Loucy (cell line): Measurements from ENCODE around the gene RNLS.

ENCODE experiments used
- H2AFZ ChIP-seq: fragments of 200-600 bp; sonication (generic); 2 replicates; pipeline ENCODE4 v1.6.0; 2016; ENCODE audit warnings: antibody characterized with exemption, mild to moderate bottlenecking, low read length, moderate library complexity
- H3F3A ChIP-seq: fragments of 200-600 bp; 2 replicates; pipeline ENCODE4 v1.6.0; 2016; ENCODE audit warnings: antibody characterized with exemption, low read depth, mild to moderate bottlenecking
- H3K27me3 ChIP-seq: fragments of 200-600 bp; sonication (generic); 2 replicates; pipeline ENCODE4 v1.6.1; 2014; ENCODE audit warnings: low read length, mild to moderate bottlenecking; ENCODE audit not compliant: insufficient read depth, poor library complexity, severe bottlenecking
- H3K36me3 ChIP-seq: fragments of 200-600 bp; sonication (generic); 2 replicates; pipeline ENCODE4 v1.6.1; 2016; ENCODE audit warnings: low read length; ENCODE audit not compliant: insufficient read depth
- H3K4me1 ChIP-seq: fragments of 200-600 bp; sonication (generic); 2 replicates; pipeline ENCODE4 v1.5.1; 2014; ENCODE audit warnings: low read length, mild to moderate bottlenecking; ENCODE audit not compliant: insufficient read depth, poor library complexity, severe bottlenecking
- H3K4me2 ChIP-seq: fragments of 200-600 bp; sonication (generic); 2 replicates; pipeline ENCODE4 v1.6.0; 2014; ENCODE audit warnings: antibody characterized with exemption, low read length, low read depth, mild to moderate bottlenecking; ENCODE audit not compliant: poor library complexity, severe bottlenecking
- H3K4me3 ChIP-seq: fragments of 200-600 bp; sonication (generic); 2 replicates; pipeline ENCODE4 v1.5.1; 2014; ENCODE audit warnings: low read length, mild to moderate bottlenecking, mixed read lengths; ENCODE audit not compliant: poor library complexity, severe bottlenecking
- H3K79me2 ChIP-seq: fragments of 200-600 bp; sonication (generic); 2 replicates; pipeline ENCODE4 v1.6.1; 2014; ENCODE audit warnings: low read length; ENCODE audit not compliant: insufficient read depth
- H3K9ac ChIP-seq: fragments of 200-600 bp; sonication (generic); 2 replicates; pipeline ENCODE4 v1.6.0; 2014; ENCODE audit warnings: mild to moderate bottlenecking, low read depth, low read length, moderate library complexity; ENCODE audit not compliant: poor library complexity, severe bottlenecking
- H3K9me2 ChIP-seq: fragments of 200-600 bp; sonication (generic); replicated peaks from 2 replicates; pipeline ENCODE4 v1.6.1; 2016; ENCODE audit warnings: low read depth, low read length, mixed read lengths
- H3K9me3 ChIP-seq: fragments of 200-600 bp; sonication (generic); 2 replicates; pipeline ENCODE4 v1.6.1; 2014; ENCODE audit warnings: mild to moderate bottlenecking, antibody characterized with exemption, low read length, low read depth; ENCODE audit not compliant: insufficient read depth
- H4K20me1 ChIP-seq: fragments of 200-600 bp; sonication (generic); 2 replicates; pipeline ENCODE4 v1.6.0; 2014; ENCODE audit warnings: antibody characterized with exemption, low read length, mild to moderate bottlenecking; ENCODE audit not compliant: insufficient read depth, poor library complexity, severe bottlenecking
- EZH2phosphoT487 ChIP-seq: fragments of 200-600 bp; IDR thresholded peaks from 2 replicates; pipeline ENCODE4 v1.6.1; 2018; ENCODE audit warnings: antibody characterized with exemption, mild to moderate bottlenecking, moderate library complexity, borderline replicate concordance
- TF ChIP-seq, protein P1 (sequence below): fragments of 200-600 bp; sonication (generic); conservative IDR thresholded peaks from 2 replicates; pipeline ENCODE4 v1.5.1; 2014; ENCODE audit warnings: mild to moderate bottlenecking, antibody characterized with exemption, low read length

RNLS gene

DNA sequence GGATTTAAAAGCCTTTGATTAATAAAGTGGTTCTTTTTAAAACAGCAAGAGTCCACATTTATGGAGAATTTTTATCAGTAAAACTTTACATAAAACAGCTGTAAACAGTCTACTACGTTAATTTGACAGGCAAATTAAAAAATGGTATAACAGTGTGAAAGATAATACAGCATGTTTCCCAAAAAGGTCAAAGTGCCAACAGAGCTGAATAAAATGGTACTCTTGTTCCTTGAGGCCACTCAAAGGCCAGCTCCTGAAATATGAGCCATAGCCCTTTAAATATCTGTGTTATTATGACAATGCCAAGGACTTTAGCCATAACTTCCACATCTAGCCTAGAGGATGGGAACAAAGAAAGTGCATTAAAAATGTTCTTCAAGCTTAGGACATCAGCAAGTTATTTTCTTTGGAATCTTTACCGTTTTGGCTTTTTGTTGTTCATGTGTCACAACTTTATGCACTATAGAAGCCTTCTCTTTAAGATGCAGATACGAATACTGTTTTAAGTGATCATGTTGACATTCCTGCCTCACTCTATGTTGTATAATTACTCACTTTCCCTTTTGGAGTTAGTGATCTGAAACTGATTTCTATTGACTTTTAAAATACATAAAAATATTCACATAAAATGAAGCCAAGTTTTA, 165.6 kb downstream of the RNLS start:
- H3K27me3 ChIP-seq, result no peaks in the 10 kb centered on the region

DNA sequence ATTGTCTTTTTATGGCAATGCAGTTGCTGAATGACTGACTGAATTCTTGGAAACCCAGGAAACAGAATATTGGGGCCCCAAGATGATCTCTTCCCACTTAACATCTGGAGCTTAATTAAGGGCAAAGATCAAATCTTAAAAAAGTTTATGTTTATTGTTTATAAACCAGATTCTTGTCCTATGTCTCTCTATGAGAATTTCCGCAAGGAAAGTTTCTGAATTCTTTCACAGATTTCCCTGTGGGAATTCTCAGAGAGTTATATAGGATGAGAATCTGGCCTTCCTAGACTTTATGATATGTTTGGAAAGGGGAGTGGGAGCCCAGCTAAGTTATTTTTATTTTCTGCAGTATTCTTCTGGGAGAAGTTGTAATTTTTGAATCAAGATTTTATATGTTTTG, 166.3 kb downstream of the RNLS start:
- H3K9me2 ChIP-seq, result no peaks in the 10 kb centered on the region
- no peak overlapping the region for H3K9ac ChIP-seq
- H3K36me3 ChIP-seq, result no peaks in the 10 kb centered on the region

More for the DNA sequence above, 165.6 kb downstream of the RNLS start:
- Histone ChIP-seq H3K36me3 (no peaks in the 10 kb centered on the region), H3K4me1 (peaks cover 32% of the 10 kb centered on the region), H3K9me2 (no peaks in the 10 kb centered on the region), H4K20me1 (no peaks in the 10 kb centered on the region), H3K79me2 (no peaks in the 10 kb centered on the region), H3K4me3 (no peak overlapping the region), H3K9ac (no peak overlapping the region), H3F3A (no peaks in the 10 kb centered on the region), H2AFZ (no peak overlapping the region), H3K9me3 (no peaks in the 10 kb centered on the region), H3K4me2 (no peak overlapping the region)
- TF ChIP-seq, protein P1, sequence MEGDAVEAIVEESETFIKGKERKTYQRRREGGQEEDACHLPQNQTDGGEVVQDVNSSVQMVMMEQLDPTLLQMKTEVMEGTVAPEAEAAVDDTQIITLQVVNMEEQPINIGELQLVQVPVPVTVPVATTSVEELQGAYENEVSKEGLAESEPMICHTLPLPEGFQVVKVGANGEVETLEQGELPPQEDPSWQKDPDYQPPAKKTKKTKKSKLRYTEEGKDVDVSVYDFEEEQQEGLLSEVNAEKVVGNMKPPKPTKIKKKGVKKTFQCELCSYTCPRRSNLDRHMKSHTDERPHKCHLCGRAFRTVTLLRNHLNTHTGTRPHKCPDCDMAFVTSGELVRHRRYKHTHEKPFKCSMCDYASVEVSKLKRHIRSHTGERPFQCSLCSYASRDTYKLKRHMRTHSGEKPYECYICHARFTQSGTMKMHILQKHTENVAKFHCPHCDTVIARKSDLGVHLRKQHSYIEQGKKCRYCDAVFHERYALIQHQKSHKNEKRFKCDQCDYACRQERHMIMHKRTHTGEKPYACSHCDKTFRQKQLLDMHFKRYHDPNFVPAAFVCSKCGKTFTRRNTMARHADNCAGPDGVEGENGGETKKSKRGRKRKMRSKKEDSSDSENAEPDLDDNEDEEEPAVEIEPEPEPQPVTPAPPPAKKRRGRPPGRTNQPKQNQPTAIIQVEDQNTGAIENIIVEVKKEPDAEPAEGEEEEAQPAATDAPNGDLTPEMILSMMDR, result no peak
- no peak for TF ChIP-seq EZH2phosphoT487

DNA sequence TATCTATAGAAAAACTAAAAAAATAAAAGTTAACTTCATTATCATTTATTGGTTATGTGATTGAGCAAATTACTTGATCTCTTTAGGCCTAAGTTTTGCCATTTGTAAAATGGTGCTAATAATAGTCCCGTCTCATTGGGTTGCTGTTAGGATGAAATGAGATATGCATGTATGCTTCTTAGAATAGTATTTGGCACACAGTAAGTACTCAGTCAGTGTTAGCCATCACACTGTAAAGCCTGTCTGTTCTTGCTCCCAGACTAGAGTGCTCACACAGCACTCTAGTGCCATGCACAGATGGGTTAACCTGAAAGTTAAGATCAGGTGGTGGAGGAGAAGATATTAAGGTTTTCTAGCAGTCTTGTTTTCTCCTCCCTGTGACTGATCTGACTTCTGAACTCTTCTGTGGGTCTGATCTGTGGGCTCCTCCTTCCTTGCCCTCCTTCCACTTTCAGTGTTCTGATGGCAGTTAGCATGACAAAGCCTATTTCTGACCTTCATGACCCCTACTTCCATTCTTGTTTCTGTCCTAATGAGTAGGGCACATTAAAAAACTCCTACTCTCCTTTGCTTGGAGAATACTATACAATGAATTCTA, 167.5 kb downstream of the RNLS start:
- Histone ChIP-seq H3K27me3 (no peaks in the 10 kb centered on the region), H3K9me2 (no peaks in the 10 kb centered on the region), H3K4me2 (no peak overlapping the region), H2AFZ (no peak overlapping the region), H3K36me3 (no peaks in the 10 kb centered on the region), H3K9me3 (no peaks in the 10 kb centered on the region), H3F3A (no peaks in the 10 kb centered on the region), H3K9ac (no peak overlapping the region), H3K4me1 (peaks cover 48% of the 10 kb centered on the region), H3K4me3 (no peak overlapping the region), H4K20me1 (no peaks in the 10 kb centered on the region), H3K79me2 (no peaks in the 10 kb centered on the region)
- no peak for TF ChIP-seq EZH2phosphoT487
- TF ChIP-seq, protein P1, result no peak

More for the DNA sequence above, 166.3 kb downstream of the RNLS start:
- H4K20me1 ChIP-seq, result no peaks in the 10 kb centered on the region
- H3K4me1 ChIP-seq, result peaks cover 37% of the 10 kb centered on the region
- H3F3A ChIP-seq, result no peaks in the 10 kb centered on the region
- H3K9me3 ChIP-seq, result no peaks in the 10 kb centered on the region
- H3K27me3 ChIP-seq, result no peaks in the 10 kb centered on the region
- TF ChIP-seq, protein P1, result no peak
- no peak for TF ChIP-seq EZH2phosphoT487
- H3K4me3 ChIP-seq, result no peak overlapping the region
- H3K79me2 ChIP-seq, result no peaks in the 10 kb centered on the region
- H2AFZ ChIP-seq, result no peak overlapping the region
- H3K4me2 ChIP-seq, result no peak overlapping the region
